SK-N-SH (cell line): ENCODE results near the gene ZC3H13.

ENCODE experiments used
- CTCF ChIP-seq: fragments of 200-600 bp; sonication (generic); IDR thresholded peaks from 2 replicates; pipeline ENCODE4 v1.6.1; 2017; ENCODE audit warnings: antibody characterized with exemption, mild to moderate bottlenecking, moderate library complexity
- ELF1 ChIP-seq: IDR thresholded peaks from 2 replicates; pipeline ENCODE4 v1.4.0; 2012
- EP300 ChIP-seq, 2 experiments: IDR thresholded peaks; 2 replicates each; pipeline versions ENCODE4 v1.4.0 to v1.6.1; 2012; ENCODE audit warnings: borderline replicate concordance in 1 of 2, low read depth in 1 of 2, low read length in 1 of 2
- EZH2phosphoT487 ChIP-seq: fragments of 200-600 bp; sonication (generic); IDR thresholded peaks from 2 replicates; pipeline ENCODE4 v1.6.1; 2017; ENCODE audit warnings: low read depth, mixed run types, mild to moderate bottlenecking, antibody characterized with exemption, moderate library complexity, borderline replicate concordance
- FOXM1 ChIP-seq: IDR thresholded peaks from 2 replicates; pipeline ENCODE4 v1.4.0; 2012; ENCODE audit warnings: low read depth, mild to moderate bottlenecking
- JUND ChIP-seq: IDR thresholded peaks from 2 replicates; pipeline ENCODE4 v1.4.0; 2012
- NRF1 ChIP-seq: IDR thresholded peaks from 2 replicates; pipeline ENCODE4 v1.6.1; 2012; ENCODE audit warnings: low read depth, mild to moderate bottlenecking, low read length
- POLR2AphosphoS5 ChIP-seq: IDR thresholded peaks from 2 replicates; pipeline ENCODE4 v1.6.1; 2012; ENCODE audit warnings: low read depth, low read length
- RFX5 ChIP-seq: IDR thresholded peaks from 2 replicates; pipeline ENCODE4 v1.6.1; 2012; ENCODE audit warnings: mild to moderate bottlenecking, improper control_type of control experiment, low read length
- SIN3A ChIP-seq: IDR thresholded peaks from 2 replicates; pipeline ENCODE4 v1.6.1; 2012; ENCODE audit warnings: low read depth, mild to moderate bottlenecking, low read length, moderate library complexity, borderline replicate concordance
- SMC3 ChIP-seq: IDR thresholded peaks from 2 replicates; pipeline ENCODE4 v1.6.1; 2012; ENCODE audit warnings: low read depth, low read length, improper control_type of control experiment
- USF1 ChIP-seq: IDR thresholded peaks from 2 replicates; pipeline ENCODE4 v1.4.0; 2012; ENCODE audit warnings: low read depth, borderline replicate concordance
- YY1 ChIP-seq: IDR thresholded peaks from 2 replicates; pipeline ENCODE4 v1.4.0; 2012; ENCODE audit warnings: low read depth, mild to moderate bottlenecking

- TF ChIP-seq ELF1 (no peak), CTCF (no peak), SIN3A (no peak), RFX5 (no peak), YY1 (no peak), EZH2phosphoT487 (no peak), USF1 (no peak), EP300 (IDR thresholded peaks at IDR 0.05; ENCODE audit: borderline replicate concordance in 1 of 2, low read depth in 1 of 2, low read length in 1 of 2) (no peak), NRF1 (no peak), FOXM1 (no peak), SMC3 (no peak), JUND (no peak), POLR2AphosphoS5 (no peak)
These were observed 17.5 kb downstream of the ZC3H13 start for GRCh38 chr13:46035066-46035465.
